Stomach (tissue), 4 donors: ENCODE results near the gene BCOR.

ENCODE experiments used
- CTCF ChIP-seq, 7 experiments: fragments of 450-650 bp in 4 of 7; fragments of 200-600 bp in 3 of 7; sonication (generic) in 3 of 7; IDR thresholded peaks; one replicate each; pipeline ENCODE4 v1.5.1; 2016 to 2019; ENCODE audit warnings: antibody characterized with exemption in 7 of 7, control low read depth in 2 of 7, mild to moderate bottlenecking in 1 of 7
- EP300 ChIP-seq: sonication (generic); formaldehyde crosslinking; IDR thresholded peaks from one replicate; pipeline ENCODE4 v1.6.1; 2017; ENCODE audit warnings: antibody characterized with exemption

DNA sequence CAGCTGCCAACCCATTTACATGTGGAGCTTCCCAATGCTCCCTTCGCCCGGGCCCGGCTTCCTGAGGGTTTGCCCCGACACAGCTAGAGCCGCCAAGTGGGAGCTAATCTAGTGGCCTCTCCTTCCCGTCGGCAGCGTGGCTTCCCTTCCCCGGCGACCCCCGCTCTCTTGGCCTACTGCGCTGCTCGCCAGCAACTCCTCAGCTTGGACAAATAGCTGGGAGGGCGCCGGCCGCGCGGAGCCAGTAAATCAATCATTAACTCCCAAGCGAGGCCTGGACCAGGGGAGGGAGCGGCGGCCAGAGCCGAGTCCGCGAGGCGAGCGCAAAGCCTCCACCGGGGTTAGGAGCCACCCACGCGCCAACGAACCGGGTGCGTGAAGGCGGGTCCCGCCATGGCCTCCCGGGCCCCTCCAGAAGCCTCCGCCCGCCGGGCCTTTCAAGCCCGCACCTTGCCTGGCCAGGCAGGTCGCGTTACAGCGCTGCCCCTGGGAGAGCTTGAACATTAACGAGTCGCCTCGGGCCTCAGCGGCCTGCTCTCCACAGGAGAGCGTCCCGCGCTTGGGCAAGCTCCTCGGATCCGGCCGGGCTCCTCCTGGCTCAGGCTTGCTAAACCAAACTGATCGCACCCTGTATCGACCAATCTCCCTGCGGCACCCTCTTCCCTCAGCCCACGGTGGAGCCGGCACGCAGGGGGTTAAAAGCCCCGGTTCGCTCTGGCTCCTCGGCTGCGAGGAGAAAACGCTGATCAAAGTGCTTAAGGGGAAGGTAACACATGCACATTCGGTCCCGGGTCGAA is 10.6 kb upstream of the BCOR start:
- TF ChIP-seq CTCF (IDR thresholded peaks at IDR 0.05) (no peak), EP300 (no peak)
